ENCODE data around the gene KANSL1. TPM values are rescaled to one million over a fixed set of nuclear protein-coding genes. Genes with fewer than 3 reads are reported as not detected.

The KANSL1 gene
- total and polyA plus RNA-seq, 9 of the 15 experiments (the other 6 are each of a cell fraction or from before 2014, with no cell fraction given) = 3.6 to 55.4 (median 31.8) TPM

- ChIA-PET POLR2A (interaction anchor here (1.5 kb wide), 1 partner anchor 19 kb away, joined by 4 read pairs; no protein-coding TSS in a partner anchor), CTCF (ENCODE audit: low intra/inter-chr PET ratio) (no interaction called here)
- WGBS (ENCODE audit: insufficient coverage, low coverage, missing lambda C conversion rate) = 92% methylated on average over 6 of the region's 6 CpGs
- Histone ChIP-seq H3K4me3 (no peak overlapping the region), H3K27ac (ENCODE audit: extremely low read depth, low read depth, low read length) (no peak overlapping the region), H3K27me3 (ENCODE audit: control insufficient read depth in 2 of 2, insufficient read depth in 2 of 2, low read length in 2 of 2) (no peaks in the 10 kb centered on the region; a peak in 1 of 5 replicates), H3K4me2 (ENCODE audit: insufficient read depth, low read length) (no peak overlapping the region), H3K9me1 (ENCODE audit: control insufficient read depth, insufficient read depth, low read length) (no peaks in the 10 kb centered on the region), H3K9ac (ENCODE audit: insufficient read depth in 1 of 2, low read depth in 2 of 2, low read length in 2 of 2) (no peak overlapping the region), H3K36me3 (ENCODE audit: control insufficient read depth, insufficient read depth, low read length) (peaks cover 100% of the 10 kb centered on the region), H4K20me1 (replicated peaks; ENCODE audit: control insufficient read depth, insufficient read depth, low read length) (no peaks in the 10 kb centered on the region), H2AFZ (ENCODE audit: low read depth, low read length) (no peak overlapping the region), H3K4me1 (replicated peaks in 1 of 2; ENCODE audit: control insufficient read depth in 2 of 2, insufficient read depth in 2 of 2, low read length in 2 of 2) (peaks cover 0 to under 1% of the 10 kb centered on the region in 2 experiments; a peak in 1 of 5 replicates), H3K79me2 (ENCODE audit: control insufficient read depth, insufficient read depth, low read length) (no peaks in the 10 kb centered on the region), H3K9me3 (replicated peaks; ENCODE audit: control insufficient read depth, insufficient read depth, low read depth, low read length) (no peaks in the 10 kb centered on the region)
- in situ Hi-C loops (cut with MboI) (no loop called here), intact Hi-C loops (cut with micrococcal nuclease) (no loop called here)
- DNase-seq (ENCODE audit: extremely low read depth in 1 of 4, low spot score in 3 of 4) = no peak
- no peak for ATAC-seq
- BruUV-seq (replicated peaks) = no TSS peak
- FAIRE-seq = no peak
- TF ChIP-seq ZNF253 (CRISPR knock-in tag; conservative IDR thresholded peaks at IDR 0.05) (no peak), SRSF1 (IDR thresholded peaks at IDR 0.05; ENCODE audit: low read depth, low read length) (no peak), NCOA1 (IDR thresholded peaks at IDR 0.05; ENCODE audit: low read depth) (no peak), TCFL5 (CRISPR knock-in tag; conservative IDR thresholded peaks at IDR 0.05) (no peak), CBX1 (IDR thresholded peaks at IDR 0.05; ENCODE audit: low read depth) (no peak)
- TF ChIP-seq, protein P1, sequence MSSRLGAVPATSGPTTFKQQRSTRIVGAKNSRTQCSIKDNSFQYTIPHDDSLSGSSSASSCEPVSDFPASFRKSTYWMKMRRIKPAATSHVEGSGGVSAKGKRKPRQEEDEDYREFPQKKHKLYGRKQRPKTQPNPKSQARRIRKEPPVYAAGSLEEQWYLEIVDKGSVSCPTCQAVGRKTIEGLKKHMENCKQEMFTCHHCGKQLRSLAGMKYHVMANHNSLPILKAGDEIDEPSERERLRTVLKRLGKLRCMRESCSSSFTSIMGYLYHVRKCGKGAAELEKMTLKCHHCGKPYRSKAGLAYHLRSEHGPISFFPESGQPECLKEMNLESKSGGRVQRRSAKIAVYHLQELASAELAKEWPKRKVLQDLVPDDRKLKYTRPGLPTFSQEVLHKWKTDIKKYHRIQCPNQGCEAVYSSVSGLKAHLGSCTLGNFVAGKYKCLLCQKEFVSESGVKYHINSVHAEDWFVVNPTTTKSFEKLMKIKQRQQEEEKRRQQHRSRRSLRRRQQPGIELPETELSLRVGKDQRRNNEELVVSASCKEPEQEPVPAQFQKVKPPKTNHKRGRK (tag; IDR thresholded peaks at IDR 0.05) = no peak
- TF ChIP-seq, protein P2, sequence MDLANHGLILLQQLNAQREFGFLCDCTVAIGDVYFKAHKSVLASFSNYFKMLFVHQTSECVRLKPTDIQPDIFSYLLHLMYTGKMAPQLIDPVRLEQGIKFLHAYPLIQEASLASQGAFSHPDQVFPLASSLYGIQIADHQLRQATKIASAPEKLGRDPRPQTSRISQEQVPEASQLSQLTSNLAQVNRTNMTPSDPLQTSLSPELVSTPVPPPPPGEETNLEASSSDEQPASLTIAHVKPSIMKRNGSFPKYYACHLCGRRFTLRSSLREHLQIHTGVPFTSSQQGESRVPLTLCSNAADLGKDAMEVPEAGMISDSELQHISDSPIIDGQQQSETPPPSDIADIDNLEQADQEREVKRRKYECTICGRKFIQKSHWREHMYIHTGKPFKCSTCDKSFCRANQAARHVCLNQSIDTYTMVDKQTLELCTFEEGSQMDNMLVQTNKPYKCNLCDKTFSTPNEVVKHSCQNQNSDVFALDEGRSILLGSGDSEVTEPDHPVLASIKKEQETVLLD (IDR thresholded peaks at IDR 0.05) = no peak
- TF ChIP-seq, protein P3, sequence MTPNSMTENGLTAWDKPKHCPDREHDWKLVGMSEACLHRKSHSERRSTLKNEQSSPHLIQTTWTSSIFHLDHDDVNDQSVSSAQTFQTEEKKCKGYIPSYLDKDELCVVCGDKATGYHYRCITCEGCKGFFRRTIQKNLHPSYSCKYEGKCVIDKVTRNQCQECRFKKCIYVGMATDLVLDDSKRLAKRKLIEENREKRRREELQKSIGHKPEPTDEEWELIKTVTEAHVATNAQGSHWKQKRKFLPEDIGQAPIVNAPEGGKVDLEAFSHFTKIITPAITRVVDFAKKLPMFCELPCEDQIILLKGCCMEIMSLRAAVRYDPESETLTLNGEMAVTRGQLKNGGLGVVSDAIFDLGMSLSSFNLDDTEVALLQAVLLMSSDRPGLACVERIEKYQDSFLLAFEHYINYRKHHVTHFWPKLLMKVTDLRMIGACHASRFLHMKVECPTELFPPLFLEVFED (CRISPR knock-in tag; conservative IDR thresholded peaks at IDR 0.05) = no peak
Observed at GRCh38 chr17:46036491-46036890, 156.7 kb downstream of the KANSL1 start.

Measured in K562 (cell line).